HG02759 (cell line): ENCODE results near the gene RAB3IL1.

ENCODE experiments used
- ATAC-seq: cut with Tn5 transposase; IDR thresholded peaks from one replicate; pipeline ENCODE4 v1.9.1; 2021; ENCODE audit warnings: mild to moderate bottlenecking, moderate library complexity; ENCODE audit not compliant: unreplicated experiment

The RAB3IL1 gene

DNA sequence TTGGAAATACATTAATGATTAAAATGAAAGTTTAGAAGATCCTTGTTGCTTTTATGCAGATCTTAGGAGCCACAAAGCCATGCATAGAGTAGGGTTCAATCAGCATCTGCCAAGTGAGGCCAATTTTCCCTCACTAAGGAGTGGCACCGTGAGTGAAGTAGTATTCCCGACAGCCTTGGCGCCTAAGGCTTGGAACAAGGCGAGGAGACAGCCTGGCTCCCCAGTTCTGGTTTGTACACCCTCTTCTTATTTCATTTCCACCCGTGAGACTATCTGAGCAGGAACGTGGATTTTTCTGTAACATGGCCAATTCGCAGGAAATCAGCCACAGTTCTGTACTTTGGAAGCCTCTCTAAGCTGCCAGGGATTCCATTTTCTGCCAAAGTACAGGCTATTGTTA is 66.7 kb downstream of the RAB3IL1 start:
- no peak for ATAC-seq

DNA sequence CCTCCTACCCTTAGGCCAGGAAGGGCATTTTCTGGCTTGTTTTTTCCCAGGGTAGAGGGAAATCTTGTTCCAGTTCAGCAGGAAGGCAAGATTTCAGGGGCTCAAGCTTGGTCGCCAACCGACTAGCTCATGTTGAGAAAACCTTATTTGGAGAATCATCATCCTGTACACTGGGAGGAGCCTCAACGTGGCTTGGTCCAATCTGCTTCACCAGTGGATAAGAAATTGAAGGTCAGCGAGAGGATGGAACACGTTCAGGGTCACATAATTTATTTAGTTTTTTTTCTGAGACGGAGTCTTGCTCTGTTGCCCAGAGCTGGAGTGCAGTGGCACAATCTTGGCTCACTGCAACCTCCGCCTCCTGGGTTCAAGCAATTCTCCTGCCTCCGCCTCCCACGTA is 68.7 kb downstream of the RAB3IL1 start:
- no peak for ATAC-seq

DNA sequence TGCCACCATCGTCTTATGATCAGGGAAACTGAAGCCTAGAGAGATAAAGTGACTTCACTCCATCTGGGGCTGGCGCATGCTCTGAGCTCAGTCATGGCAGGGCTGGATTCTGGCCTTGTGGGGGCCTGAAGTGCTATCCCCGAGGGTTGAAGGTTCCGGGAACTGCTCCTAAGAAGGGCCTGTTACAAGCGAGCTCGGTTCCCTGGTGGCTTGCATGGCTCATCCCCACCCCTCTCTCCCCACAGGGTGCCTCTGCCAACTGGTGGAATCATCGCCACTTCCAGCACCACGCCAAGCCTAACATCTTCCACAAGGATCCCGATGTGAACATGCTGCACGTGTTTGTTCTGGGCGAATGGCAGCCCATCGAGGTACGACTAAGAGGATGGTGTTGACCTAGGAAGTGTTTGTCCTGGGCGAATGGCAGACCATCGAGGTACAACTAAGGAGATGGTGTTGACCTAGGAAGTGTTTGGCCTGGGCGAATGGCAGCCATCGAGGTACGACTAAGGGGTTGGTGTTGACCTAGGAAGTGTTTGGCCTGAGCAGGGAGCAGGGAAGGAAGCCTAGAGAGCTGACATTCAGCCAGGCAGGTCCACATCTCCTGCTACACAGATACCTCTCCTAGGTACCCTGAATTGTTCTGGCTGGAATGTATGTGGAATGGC is 69.3 kb downstream of the RAB3IL1 start:
- ATAC-seq: no peak
